ENCODE measurements around the gene SLC17A7. TPM values are rescaled to one million over a fixed set of nuclear protein-coding genes. Genes with fewer than 3 reads are reported as not detected.

SLC17A7 gene
- total RNA-seq, 2 donors from 2014 or later, result 0.40 TPM; not detected in 1

DNA sequence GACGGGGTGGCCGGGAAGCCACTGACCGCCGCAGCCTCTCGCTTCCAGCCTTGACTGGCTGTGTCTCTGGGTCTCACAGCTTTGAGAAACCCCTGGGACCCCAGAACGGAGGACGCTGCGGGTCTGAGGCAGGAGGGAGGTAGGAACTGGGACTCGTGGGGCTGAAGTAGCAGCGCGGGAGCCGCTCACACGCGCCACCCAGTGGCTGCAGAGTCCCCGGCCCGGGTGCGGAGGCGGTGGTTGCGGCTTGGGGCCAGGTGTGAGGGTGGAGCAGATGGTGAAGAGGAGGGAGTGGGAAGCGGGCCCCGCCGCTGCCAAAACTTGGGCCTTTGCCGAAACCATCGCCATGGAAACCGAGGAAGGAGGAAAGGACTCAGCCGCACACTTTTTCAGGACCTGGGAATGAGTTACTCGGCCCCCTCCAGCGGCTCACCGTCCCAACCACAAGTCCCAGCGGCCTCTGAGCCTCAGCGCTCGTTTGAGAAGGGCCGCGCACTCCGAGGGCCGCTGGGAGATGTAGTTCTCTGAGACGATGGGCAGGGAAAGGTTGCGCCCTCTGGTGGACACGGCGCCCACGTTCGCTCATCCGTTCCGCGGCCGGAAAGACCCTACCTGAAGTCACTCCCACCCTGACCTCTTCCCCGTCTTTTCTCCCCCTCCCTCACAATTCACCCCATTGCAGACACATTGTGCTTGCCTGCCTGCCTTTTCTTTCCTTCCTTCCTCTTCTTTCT, 2.2 kb upstream of the SLC17A7 start:
- Mint-ChIP-seq H3K27ac (peak overlapping the region; percentile 63), H3K4me3 (peak overlapping the region; percentile 76), H3K4me1 (peaks cover 25% of the 10 kb centered on the region), H3K27me3 (peaks cover 37% of the 10 kb centered on the region), H3K36me3 (ENCODE audit: low read depth) (peaks cover 28% of the 10 kb centered on the region), H3K9me3 (no peaks in the 10 kb centered on the region)
- ATAC-seq (replicated peaks), result peak; percentile 93

DNA sequence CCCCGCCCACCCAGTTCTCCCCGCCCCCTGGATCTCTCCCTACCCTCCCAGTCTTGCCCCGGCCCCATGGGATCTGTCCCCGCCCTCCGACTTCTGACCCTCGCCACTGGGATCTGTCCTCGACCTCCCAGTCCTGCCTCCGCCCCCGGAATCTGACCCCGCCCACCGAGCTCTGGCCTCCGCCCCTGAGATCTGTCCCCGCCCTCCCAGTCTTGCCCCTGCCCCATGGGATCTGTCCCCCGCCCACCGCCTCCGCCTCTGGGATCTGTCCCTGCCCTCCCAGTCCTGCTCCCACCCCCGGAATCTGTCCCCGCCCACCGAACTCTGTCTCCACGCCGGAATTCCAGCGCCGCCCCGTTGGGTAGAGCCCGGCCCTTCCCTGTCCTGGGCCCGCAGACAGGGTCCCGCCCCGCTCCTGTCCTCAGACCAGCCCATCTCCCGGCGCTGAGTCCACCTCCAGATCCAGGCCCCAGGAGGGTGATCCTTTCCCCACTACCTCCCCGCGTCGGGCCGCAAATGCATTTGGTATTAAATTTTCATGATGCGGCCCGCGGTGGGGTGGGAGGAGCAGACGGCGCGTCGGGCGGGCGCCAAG, 1.5 kb upstream of the SLC17A7 start:
- Mint-ChIP-seq H3K36me3 (ENCODE audit: low read depth) (peaks cover 22% of the 10 kb centered on the region), H3K27me3 (peaks cover 44% of the 10 kb centered on the region), H3K27ac (no peak overlapping the region), H3K4me3 (peak overlapping the region; percentile 76), H3K9me3 (no peaks in the 10 kb centered on the region), H3K4me1 (peaks cover 21% of the 10 kb centered on the region)
- peak; percentile 34 for ATAC-seq (replicated peaks)

DNA sequence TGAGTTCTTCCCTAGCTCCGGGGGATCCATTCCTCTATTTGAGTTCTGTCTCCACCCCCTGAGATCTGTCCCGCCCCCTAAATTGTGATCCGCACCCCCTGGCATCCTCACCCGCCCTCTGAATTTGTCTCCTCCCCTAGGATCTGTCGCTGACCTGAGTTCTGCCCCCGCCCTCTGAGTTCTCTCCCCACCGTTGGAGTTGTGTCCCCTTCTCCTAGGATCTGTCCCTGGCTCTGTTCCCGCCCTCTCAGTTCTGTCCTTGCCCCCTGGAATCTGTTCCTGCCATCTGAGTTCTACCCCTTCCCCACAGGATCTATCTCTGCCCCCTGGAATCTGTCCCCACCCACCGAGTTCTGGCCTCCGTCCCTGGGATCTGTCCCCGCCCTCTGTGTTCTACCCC, 1.0 kb upstream of the SLC17A7 start:
- no peak overlapping the region for H3K27ac Mint-ChIP-seq
- H3K9me3 Mint-ChIP-seq, result no peaks in the 10 kb centered on the region
- H3K27me3 Mint-ChIP-seq, result peaks cover 49% of the 10 kb centered on the region
- H3K36me3 Mint-ChIP-seq (ENCODE audit: low read depth), result peaks cover 17% of the 10 kb centered on the region
- ATAC-seq (replicated peaks), result no peak
- peak overlapping the region; percentile 76 for H3K4me3 Mint-ChIP-seq
- peaks cover 21% of the 10 kb centered on the region for H3K4me1 Mint-ChIP-seq

DNA sequence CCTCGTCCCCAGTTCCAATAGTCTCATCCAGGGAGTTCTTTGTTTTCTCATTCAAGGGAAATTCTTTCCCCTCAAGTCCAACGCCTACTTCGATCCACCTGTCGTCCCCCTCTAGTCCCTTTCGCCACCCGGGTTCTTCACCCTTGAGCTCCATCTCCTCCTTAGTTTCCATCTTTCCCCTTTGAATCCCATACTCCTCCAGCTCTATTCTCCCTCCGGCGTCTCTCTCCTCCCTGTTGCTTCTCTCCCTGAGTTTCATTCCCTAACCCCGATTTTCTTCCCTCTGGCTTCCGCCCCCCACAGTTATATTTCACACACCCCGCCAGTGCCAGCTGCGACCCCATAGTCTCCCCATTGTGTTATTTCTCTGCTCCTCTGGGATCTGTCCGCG, 628 bp upstream of the SLC17A7 start:
- no peaks in the 10 kb centered on the region for H3K9me3 Mint-ChIP-seq
- no peak overlapping the region for H3K27ac Mint-ChIP-seq
- H3K4me1 Mint-ChIP-seq, result peaks cover 21% of the 10 kb centered on the region
- ATAC-seq (replicated peaks), result no peak
- H3K27me3 Mint-ChIP-seq, result peaks cover 53% of the 10 kb centered on the region
- H3K4me3 Mint-ChIP-seq, result peak overlapping the region; percentile 76
- peaks cover 13% of the 10 kb centered on the region for H3K36me3 Mint-ChIP-seq (ENCODE audit: low read depth)

DNA sequence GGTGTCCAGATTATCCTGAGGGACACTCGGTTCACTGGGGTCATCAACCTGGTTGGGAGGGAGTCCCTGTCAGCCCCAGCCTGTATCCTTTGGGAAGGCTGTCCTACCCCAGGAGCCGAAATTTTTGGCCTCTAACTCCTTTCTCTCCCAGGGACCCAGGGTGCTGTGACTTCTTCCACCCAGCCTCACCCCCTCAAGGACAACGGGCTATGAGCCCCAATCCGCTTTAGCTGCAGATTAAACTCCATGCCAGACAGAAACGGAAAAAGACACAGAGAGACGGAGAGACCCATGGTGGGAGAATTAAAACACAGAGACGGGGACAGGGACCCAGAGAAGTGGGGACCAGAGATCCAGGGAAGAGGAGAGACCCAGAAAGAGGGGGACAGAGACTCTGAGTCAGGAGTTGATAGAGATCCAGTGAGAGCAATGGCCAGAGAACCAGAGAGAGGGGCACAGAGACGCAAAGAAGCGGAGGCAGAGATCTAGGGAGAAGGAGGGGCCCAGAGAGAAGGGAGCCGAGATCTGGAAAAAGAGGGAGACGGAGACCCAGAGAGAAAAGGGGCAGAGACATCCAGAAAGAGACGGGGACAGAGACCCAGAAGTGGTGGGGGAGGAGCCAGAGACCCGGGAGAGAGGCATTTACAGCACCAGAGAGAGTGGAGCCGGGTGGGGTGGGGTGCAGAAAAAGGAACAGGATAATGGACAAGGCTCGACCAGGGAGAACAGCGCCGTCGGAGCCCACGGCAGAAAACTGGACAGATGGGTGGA, 703 bp downstream of the SLC17A7 start:
- H3K27me3 Mint-ChIP-seq, result peaks cover 61% of the 10 kb centered on the region
- H3K9me3 Mint-ChIP-seq, result no peaks in the 10 kb centered on the region
- H3K36me3 Mint-ChIP-seq (ENCODE audit: low read depth), result peaks cover 6% of the 10 kb centered on the region
- peaks cover 21% of the 10 kb centered on the region for H3K4me1 Mint-ChIP-seq
- no peak overlapping the region for H3K27ac Mint-ChIP-seq
- ATAC-seq (replicated peaks), result no peak
- H3K4me3 Mint-ChIP-seq, result peak overlapping the region; percentile 35

DNA sequence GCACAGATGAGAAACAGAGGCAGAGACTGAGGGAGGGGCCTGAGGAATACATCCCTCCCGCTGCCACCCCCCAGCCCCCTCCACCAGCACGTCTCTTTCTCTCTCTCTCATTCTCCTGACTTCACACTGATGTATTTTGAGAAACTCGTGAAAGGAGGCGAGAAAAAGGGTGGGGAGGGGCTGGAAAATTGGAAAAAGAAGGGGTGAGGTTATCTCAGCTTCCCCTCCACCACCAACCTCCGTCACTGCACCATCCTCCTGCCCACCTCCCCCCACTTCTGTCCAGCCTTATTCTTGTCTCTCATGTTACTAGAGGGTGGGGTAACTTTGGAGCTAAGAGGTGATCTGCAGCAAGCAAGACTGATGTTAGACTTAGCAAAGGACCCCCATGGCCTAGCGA, 1.5 kb downstream of the SLC17A7 start:
- peaks cover 68% of the 10 kb centered on the region for H3K27me3 Mint-ChIP-seq
- H3K36me3 Mint-ChIP-seq (ENCODE audit: low read depth), result peaks cover 6% of the 10 kb centered on the region

DNA sequence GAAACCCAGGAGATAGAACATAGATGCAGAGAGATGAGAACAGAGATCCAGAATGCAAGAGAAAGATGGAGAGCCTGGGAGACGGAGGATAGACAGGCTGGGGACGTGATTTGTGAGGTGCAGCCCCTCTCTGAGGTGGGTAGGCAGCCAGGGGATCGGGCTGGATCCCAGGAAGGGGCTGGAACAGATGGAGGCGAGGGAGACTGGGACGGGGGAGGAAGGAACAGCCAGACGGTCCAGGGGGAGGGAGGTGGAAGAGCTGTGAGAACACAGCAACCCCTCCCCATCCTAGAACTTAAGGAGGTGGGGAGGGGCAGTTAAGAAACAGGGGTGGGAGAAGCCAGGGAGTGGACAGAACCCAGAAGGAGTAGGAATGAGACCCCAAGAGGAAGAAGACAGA, 3.1 kb downstream of the SLC17A7 start:
- peaks cover 77% of the 10 kb centered on the region for H3K27me3 Mint-ChIP-seq

More for the DNA sequence above, 1.5 kb downstream of the SLC17A7 start:
- ATAC-seq (replicated peaks), result no peak
- no peak overlapping the region for H3K4me3 Mint-ChIP-seq
- no peak overlapping the region for H3K27ac Mint-ChIP-seq
- no peaks in the 10 kb centered on the region for H3K9me3 Mint-ChIP-seq
- peaks cover 16% of the 10 kb centered on the region for H3K4me1 Mint-ChIP-seq

DNA sequence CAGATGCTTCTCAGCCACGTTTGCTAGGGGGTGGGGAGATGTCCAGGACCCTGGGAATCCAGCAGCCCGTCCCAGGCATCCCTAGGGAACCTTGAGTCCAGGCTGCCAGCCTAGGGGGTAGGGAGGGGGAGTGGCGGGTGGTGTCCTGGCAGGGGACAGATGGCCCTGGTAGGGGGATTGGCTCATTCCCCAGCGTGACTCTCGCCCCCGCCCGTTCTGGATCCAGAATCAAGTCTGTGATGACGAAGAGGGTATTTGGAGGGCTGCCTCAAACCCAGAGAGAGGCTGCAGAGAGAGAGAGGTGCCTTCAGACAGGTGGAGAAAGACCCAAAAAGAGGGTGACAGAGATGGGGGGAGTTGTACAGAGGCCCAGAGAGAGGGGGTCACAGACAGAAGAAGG, 4.1 kb downstream of the SLC17A7 start:
- Mint-ChIP-seq H3K9me3 (no peaks in the 10 kb centered on the region), H3K4me1 (peaks cover 18% of the 10 kb centered on the region), H3K36me3 (ENCODE audit: low read depth) (peaks cover 6% of the 10 kb centered on the region), H3K27me3 (peaks cover 80% of the 10 kb centered on the region), H3K27ac (no peak overlapping the region), H3K4me3 (no peak overlapping the region)
- ATAC-seq (replicated peaks), result no peak

More for the DNA sequence above, 3.1 kb downstream of the SLC17A7 start:
- peaks cover 20% of the 10 kb centered on the region for H3K4me1 Mint-ChIP-seq
- peaks cover 6% of the 10 kb centered on the region for H3K36me3 Mint-ChIP-seq (ENCODE audit: low read depth)
- no peak overlapping the region for H3K4me3 Mint-ChIP-seq
- ATAC-seq (replicated peaks), result no peak
- no peaks in the 10 kb centered on the region for H3K9me3 Mint-ChIP-seq
- no peak overlapping the region for H3K27ac Mint-ChIP-seq

DNA sequence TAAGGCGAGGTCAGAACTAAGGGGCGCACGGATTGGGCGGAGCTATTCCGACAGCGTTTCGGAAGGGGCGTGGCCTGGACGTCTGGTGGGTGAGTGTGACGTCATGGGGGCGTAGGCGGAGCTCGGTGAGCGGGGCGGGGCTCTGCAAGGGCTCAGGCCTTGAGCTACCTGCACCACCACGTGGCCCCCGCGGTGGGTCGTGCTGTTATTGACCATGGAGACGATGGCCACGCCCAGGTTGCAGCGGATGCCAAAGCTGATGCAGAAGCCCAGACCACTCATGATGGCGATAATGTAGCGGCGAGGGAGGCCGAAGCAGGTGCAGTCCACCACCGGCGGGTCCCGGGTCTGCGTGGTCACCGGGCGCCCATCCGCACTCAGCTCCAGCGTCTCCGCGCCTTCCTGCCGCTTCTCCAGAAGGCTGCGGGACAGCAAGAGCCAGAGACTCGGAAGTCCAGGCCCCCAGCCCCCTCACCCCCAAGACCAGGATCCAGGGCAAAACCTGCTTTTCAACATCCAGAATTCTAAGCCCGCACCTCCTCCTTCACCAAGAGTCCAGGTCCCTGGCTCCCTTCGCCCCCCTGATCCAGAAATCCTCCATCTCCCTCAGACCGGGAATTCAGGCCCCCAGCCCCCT, 4.8 kb downstream of the SLC17A7 start:
- Mint-ChIP-seq H3K27me3 (peaks cover 76% of the 10 kb centered on the region), H3K27ac (no peak overlapping the region), H3K36me3 (ENCODE audit: low read depth) (peaks cover 6% of the 10 kb centered on the region), H3K4me1 (peaks cover 13% of the 10 kb centered on the region), H3K4me3 (no peak overlapping the region), H3K9me3 (no peaks in the 10 kb centered on the region)
- peak; percentile 19 for ATAC-seq (replicated peaks)

DNA sequence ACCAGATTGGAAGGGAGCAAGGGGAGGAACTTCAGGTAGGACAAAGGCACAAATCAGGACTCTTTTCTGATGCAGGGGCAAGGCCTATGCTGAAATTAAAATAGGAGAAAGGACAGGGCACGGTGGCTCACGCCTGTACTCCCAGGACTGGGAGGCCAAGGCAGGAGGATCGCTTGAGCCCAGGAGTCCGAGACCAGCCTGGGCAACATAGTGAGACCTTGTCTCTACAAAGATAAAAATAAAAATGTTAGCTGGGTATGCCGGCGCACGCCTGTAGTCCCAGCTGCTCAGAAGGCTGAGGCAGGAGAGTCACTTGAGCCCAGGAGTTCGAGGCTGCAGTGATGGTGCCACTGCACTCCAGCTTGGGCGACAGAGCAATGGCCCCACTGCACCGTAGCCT, 5.7 kb downstream of the SLC17A7 start:
- ATAC-seq (replicated peaks), result no peak
- Mint-ChIP-seq H3K4me1 (peaks cover 12% of the 10 kb centered on the region), H3K27me3 (peaks cover 75% of the 10 kb centered on the region), H3K36me3 (ENCODE audit: low read depth) (peaks cover 6% of the 10 kb centered on the region), H3K9me3 (no peaks in the 10 kb centered on the region), H3K27ac (no peak overlapping the region), H3K4me3 (no peak overlapping the region)

DNA sequence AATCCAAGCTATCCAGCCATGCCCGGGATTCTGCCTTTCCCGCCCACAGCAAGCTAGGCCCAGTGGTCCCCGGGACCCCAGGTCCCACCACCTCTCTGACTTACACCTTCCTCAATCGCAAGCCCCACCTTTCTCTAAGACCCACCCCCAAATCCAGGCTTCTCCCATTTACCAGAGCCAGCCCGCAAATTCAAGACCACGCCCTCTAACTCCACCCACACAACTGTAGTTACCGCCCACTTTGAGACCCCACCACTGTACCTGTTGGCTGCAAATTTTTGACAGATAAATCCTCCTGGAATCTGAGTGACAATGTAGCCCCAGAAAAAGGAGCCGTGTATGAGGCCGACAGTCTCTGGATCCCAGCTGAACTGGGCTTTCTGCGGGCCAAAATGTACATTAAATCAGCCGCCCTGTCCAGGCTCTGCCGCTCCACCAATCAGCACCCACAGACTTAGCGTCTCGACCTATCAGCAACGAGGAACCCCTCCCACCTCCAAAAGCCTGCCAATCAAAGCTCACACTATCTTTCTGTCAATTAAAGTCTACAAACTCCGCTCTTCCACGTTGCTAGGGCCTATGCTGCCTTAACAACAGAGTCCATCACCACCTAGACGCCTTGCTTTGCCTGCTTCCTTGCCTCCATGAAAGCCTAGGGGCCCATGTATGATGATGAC, 6.3 kb downstream of the SLC17A7 start:
- no peaks in the 10 kb centered on the region for H3K9me3 Mint-ChIP-seq
- no peak overlapping the region for H3K4me3 Mint-ChIP-seq
- peaks cover 18% of the 10 kb centered on the region for H3K4me1 Mint-ChIP-seq
- H3K27ac Mint-ChIP-seq, result no peak overlapping the region
- H3K36me3 Mint-ChIP-seq (ENCODE audit: low read depth), result peaks cover 12% of the 10 kb centered on the region
- peaks cover 75% of the 10 kb centered on the region for H3K27me3 Mint-ChIP-seq
- ATAC-seq (replicated peaks), result no peak

DNA sequence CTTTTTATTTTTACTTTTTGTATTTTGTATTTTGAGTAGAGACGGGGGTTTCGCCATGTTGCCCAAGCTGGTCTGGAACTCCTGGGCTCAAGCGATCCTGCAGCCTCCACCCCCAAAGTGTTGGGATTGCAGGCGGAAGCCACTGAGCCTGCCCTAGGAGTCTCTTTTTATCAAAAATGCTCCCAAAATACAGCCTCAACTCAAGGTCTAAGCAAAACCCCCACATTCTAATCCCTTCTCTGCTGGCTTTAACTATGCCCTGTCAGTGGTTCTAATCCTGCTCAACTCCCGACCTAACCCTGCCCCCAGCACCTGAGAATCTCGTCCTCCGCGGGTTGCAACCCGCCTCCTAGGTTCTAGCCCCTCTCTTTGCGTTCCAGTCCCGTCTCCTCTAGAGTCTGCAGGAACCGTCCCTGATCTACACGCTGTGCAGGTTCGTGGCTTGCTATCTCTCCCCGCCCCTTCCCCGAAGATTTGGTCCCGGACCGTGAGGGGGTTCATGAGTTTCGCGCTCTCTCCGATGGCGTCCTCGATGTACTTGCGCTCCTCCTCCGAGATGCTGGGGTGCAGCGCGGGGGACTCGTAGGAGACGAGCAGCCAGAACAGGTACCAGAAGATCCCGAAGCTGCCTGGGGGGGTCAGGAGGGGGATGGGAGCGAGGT, 8.0 kb downstream of the SLC17A7 start:
- Mint-ChIP-seq H3K4me1 (peaks cover 22% of the 10 kb centered on the region), H3K27ac (no peak overlapping the region), H3K4me3 (peak overlapping the region; percentile 5)

DNA sequence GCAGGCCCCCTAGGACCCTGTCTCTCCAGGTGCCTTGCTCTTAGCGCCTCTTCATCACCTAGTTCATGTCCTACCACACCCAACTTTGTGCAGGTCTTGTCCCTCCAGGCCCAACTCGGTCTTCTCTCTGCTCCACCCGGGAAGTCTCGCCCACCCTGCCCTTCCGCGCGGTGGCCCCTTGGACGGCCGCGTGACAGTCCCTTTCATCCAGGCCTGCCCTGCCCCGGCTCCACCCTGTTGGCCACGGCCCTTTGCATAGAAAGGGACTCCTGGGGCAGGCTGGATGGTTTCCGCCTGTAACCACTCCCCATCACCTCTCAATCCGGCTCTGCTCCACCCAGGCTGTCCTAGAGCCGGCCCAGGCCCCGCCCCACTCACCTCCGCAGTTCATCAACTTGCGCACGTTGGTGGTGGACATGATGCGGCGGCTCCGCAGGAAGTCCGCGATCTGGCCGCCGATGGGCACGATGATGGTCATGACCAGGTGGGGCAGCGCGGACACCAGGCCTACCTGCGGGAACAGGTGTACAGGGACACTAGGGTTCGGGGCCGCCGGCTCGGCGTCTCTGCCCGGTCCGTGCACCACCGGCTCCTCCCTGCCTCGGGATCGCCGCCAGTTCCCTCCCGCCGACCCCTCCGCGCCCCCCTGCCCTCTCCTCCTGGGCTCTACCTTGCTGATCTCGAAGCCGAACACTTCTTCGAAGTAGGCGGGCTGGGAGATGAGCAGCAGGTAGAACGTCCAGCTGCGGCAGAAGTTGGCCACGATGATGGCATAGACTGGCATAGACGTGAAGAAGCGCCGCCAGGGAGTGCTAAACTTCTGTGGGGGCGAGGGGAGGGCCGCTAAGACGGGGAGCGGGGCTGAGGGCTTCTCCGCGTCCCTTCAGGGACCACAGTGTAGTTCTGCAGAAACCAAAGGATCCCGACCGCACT, 8.9 kb downstream of the SLC17A7 start:
- peak; percentile 69 for ATAC-seq (replicated peaks)

More for the DNA sequence above, 8.0 kb downstream of the SLC17A7 start:
- peaks cover 69% of the 10 kb centered on the region for H3K27me3 Mint-ChIP-seq
- H3K36me3 Mint-ChIP-seq (ENCODE audit: low read depth), result peaks cover 15% of the 10 kb centered on the region
- no peaks in the 10 kb centered on the region for H3K9me3 Mint-ChIP-seq
- no peak for ATAC-seq (replicated peaks)

More for the DNA sequence above, 8.9 kb downstream of the SLC17A7 start:
- Mint-ChIP-seq H3K27me3 (peaks cover 64% of the 10 kb centered on the region), H3K9me3 (no peaks in the 10 kb centered on the region), H3K4me1 (peaks cover 22% of the 10 kb centered on the region), H3K4me3 (peak overlapping the region; percentile 36), H3K27ac (no peak overlapping the region), H3K36me3 (ENCODE audit: low read depth) (peaks cover 15% of the 10 kb centered on the region)
